ENCODE data around the gene ACD.

The ACD gene

GRCh38 chr16:67661886-67662652 lies 2.0 kb upstream of the ACD start:
- no peak for DNase-seq (ENCODE audit: low spot score)

DNA sequence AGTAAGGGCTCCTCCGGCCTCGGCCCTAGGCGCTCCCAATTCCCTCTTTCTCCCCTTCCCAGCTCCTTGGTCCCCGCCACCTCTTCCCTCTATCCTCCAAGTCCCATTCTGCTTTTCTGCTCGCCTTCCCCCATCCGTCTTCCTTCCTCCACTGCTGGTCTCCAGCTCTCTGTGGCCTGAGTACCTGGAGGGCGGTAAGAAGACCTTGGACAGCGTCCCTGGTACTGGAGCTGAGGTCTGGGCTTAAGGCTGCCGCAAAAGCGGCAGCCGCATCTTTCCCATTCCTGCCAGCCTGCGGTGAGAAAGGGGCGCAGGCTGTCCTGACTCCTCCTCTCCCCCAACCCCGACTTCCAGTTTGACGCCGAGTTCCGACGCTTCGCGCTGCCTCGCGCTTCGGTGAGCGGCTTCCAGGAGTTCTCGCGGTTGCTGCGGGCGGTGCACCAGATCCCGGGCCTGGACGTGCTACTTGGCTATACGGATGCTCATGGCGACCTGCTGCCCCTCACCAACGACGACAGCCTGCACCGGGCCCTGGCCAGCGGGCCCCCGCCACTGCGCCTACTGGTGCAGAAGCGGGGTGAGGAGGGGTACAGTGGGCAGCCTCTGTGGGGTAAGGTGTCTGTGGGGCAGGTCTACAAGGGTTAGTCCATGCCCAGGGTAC lies 1.2 kb upstream of the ACD start:
- DNase-seq (ENCODE audit: low spot score): no peak

DNA sequence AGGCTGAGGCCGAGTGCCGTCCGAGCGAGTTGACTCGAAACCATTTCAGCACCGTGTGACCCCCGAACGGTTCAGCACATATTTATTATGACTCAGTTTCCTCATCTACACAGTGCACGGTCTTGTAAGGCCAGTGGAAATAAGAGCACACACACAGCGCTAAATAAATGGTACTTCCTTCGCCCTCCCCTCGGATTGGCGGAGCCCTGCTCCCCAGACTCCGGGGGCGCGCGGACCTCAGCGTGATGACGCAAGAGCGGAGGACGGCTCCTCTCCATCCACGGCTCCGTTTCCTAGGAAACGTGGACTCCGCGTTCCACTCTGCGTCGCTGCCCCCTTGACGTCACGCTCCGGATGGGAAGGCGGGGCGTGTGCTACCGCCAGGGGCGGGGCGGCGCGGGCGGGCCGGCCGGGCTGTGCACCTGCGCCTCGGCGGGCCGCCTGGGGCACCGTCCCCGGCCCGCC lies 536 bp upstream of the ACD start, which contains the start of gene PARD6A:
Gene PARD6A (plus strand): TSS at position 397 of the 465 bp plus-strand sequence. CDS start 79 bp downstream, outside the sequence.
- DNase-seq (ENCODE audit: low spot score): peak; percentile 98

DNA sequence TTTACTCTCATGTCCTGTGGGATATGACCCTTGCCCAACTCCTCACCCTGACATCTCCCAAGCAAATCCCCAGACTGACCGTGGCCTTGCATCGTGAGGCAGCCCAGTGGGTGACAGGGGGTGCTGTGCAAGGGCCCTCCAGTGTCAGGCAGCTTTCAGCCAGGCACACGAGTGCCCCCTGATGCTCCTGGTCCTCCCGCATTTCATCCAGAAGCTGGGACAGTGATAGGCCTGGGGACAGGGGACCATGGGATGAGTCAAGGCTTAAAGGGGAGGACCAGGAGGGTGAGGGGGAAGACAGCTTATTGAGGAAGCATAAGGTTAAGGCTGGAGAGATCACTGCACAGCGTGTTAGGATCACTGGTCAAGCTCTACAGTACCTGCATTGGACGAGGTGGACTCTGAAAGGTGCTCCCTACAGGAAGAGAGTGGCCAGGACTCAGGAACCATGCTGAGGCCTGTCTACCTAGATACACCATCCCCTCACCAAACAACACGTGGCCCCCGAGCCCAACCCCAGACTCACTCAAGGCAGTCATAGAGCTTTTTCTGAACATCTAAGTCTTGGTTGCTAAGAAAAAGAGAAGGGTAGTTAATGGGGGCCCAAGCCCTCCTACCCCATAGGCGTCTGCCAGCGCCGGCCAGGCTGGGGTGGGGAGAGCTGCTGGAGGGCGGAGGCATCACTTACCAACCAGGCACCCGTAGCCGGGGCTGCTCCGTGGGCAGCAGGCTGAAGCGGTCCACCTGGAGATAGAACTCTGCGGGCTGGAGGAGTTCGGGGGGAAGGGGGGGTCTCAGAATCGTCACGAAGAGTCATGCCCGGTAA lies 998 bp downstream of the ACD start:
- no peak for DNase-seq (ENCODE audit: low spot score)

- DNase-seq (ENCODE audit: low spot score): no peak
Measured at GRCh38 chr16:67657751-67658518, 2.1 kb downstream of the ACD start.

GRCh38 chr16:67657017-67657608 lies 2.9 kb downstream of the ACD start:
- DNase-seq (ENCODE audit: low spot score): no peak

- DNase-seq (ENCODE audit: low spot score): no peak
Measured at GRCh38 chr16:67656344-67657016, 3.6 kb downstream of the ACD start.

DNA sequence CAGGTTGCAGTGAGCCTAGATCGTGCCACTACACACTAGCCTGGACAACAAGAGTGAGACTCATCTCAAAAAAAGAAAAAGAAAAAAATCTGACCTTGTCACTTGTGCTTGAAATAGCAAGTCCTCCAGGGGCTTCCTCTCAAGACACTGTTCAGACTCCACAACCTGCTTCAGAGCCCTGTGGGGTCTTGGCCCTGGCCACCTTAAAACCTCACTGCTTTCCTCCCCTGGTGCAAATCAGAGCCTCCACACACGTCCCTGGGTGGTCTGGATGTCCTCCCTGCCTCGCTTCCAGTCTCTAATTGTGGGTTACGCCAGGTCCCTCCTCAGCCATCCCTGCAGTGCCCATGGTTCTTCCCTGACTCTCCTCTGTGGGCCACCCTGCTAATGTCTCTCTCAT lies 4.7 kb downstream of the ACD start:
- DNase-seq (ENCODE audit: low spot score): no peak

DNA sequence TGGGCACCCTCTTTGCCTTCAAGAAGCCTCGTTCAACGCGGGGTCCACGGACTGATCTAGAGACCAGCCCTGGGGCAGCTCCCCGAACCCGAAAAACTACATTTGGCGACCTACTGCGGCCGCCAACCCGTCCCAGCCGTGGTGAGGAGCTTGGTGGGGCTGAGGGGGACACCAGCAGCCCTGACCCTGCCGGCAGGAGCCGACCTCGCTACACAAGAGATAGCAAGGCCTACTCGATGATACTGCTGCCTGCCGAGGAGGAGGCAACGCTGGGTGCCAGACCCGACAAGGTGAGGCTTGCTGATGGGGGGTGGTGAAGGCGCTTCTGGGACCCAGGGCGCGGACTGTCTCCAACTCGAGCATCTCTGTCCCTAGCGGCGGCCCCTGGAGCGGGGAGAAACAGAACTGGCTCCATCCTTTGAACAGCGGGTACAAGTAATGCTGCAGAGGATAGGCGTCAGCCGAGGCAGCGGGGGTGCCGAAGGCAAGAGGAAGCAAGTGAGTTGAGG lies 5.6 kb downstream of the ACD start:
- no peak for DNase-seq (ENCODE audit: low spot score)

DNA sequence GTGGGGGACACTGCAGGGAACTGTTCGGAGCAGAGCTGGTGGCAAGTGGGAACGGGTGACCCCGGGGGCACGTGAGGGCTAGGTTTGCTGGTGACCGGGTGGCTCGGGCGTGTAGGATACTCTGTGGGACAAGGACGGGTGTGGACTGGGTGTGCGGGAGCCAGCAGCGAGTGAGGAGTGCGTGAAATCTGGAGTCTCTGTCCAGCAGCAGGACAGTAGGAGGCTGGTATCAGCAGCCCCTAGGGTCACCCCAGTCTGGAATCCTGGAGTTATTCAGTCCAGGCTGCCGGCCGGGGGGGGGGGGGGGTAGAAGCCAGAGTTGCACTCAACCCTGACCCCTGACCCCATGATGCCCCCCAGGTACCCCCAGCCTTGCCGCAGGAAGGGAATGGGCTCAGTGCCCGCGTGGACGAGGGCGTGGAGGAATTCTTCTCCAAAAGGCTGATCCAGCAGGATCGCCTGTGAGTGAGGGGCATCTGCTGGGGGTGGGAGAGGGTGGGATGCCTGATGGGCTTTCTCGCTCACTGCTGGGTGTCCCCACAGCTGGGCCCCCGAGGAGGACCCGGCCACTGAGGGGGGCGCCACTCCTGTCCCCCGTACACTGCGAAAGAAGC lies 6.2 kb downstream of the ACD start:
- no peak for DNase-seq (ENCODE audit: low spot score)

- DNase-seq (ENCODE audit: low spot score): no peak
Measured at GRCh38 chr16:67653128-67653788, 6.8 kb downstream of the ACD start.

GRCh38 chr16:67652578-67653127 lies 7.4 kb downstream of the ACD start:
- no peak for DNase-seq (ENCODE audit: low spot score)

- DNase-seq (ENCODE audit: low spot score): no peak
Measured at GRCh38 chr16:67651847-67652246, 8.2 kb downstream of the ACD start.

DNA sequence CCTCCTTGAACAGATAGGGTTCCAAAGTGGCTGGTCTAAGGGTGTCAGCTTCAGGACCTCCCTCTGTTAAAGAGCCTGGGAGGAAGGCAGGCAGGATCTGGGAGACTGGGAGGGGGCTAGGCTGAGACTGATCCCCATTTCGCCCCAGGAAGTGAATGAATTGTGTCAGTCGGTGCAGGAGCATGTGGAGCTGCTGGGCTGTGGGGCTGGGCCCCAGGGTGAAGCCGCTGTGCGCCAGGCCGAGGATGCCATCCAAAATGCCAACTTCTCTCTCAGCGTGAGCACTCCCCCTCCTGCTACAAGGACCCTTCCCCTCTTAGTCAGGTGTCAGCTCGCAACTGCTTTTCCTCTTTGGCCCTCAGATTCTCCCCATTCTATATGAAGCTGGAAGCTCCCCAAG lies 9.0 kb downstream of the ACD start:
- DNase-seq (ENCODE audit: low spot score): no peak

GRCh38 chr16:67650023-67650422 lies 10.0 kb downstream of the ACD start:
- DNase-seq (ENCODE audit: low spot score): no peak

DNA sequence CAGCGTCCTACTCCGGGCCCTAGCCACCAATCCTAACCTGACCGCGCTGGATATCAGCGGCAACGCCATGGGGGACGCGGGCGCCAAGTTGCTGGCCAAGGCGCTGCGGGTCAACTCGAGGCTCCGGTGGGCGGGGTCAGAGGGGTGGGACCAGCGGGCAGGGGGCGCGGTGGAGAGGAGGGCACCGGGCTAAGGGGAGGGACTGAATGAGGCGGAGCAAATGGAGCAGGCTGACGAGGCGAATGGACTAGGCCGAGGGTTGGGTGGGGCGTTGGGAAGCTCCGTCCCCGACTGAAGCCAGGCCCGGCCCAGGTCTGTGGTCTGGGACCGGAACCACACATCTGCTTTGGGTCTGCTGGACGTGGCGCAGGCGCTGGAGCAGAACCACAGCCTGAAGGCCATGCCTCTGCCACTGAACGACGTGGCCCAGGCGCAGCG lies 10.5 kb downstream of the ACD start:
- DNase-seq (ENCODE audit: low spot score): no peak

DNA sequence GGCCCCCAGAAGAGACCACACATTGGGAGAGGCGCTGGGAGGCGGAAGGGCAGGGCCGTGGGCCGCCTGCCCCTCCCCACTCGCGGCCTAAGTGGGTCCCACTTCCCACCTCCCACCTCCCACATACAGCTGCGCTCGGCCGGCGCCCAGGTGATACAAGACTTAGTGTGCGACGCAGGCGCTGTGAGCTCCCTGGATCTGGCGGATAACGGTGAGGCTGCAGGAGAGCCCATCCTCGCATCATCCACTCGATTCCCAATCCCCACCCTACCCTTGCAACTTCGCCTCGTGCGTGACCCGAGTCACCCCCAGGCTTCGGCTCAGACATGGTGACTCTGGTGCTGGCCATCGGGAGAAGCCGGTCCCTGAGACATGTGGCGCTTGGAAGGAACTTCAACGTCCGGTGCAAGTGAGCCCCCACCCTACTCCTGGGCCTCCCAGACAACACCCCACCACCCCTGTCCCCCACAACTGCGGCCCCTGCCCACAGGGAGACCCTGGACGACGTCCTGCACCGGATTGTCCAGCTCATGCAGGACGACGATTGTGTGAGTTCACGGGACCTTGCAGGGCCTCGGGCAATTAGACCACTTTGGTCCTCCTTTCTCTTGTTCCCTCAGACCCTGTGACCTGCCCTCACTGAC lies 11.2 kb downstream of the ACD start:
- DNase-seq (ENCODE audit: low spot score): no peak

- no peak for DNase-seq (ENCODE audit: low spot score)
Measured at GRCh38 chr16:67648088-67648763, 11.8 kb downstream of the ACD start.

Measured in CD4-positive, alpha-beta T cell treated with Interleukin-6 at 100 ng/mL for 8 hours (primary cell).